ENCODE data around the gene SRY. TPM values are rescaled to one million over a fixed set of nuclear protein-coding genes. Genes with fewer than 3 reads are reported as not detected.
"Not testable (repeated sequence)": the region's sequence is repeated elsewhere in the genome, so short reads cannot be mapped to it uniquely, and the experiment has no call there.

SRY gene
- total RNA-seq, result 0.36 TPM in 1 of 2 replicates, not detected in the other

DNA sequence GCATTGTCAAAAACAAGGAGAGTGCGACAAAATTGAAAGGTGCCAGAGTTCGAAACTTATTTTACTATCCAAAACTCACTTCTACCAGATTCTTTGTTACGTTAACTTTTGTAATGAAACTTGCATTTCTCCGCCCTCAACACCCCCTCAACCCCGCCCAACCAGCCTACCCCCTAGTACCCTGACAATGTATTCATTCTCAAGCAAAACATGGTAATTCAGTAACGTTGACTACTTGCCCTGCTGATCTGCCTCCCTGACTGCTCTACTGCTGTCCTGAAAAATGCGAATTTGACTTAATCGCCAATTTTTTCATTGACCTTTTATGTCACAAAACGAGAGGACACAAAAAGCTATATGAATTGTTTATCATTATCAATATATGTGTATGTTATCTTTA is at the start of gene SRY:
Gene SRY, minus strand, starts transcription at position 83 of the 400 bp plus-strand sequence. Its CDS starts 79 bp downstream, at position 4.
- TF ChIP-seq CTCF (conservative IDR thresholded peaks at IDR 0.05; ENCODE audit: low read depth, low read length), result no peak
- DNase-seq (ENCODE audit: low read depth), result no peak
- peak within 1 kb of the TSS; percentile 37 for H3K4me3 ChIP-seq (ENCODE audit: low read depth, low read length)

DNA sequence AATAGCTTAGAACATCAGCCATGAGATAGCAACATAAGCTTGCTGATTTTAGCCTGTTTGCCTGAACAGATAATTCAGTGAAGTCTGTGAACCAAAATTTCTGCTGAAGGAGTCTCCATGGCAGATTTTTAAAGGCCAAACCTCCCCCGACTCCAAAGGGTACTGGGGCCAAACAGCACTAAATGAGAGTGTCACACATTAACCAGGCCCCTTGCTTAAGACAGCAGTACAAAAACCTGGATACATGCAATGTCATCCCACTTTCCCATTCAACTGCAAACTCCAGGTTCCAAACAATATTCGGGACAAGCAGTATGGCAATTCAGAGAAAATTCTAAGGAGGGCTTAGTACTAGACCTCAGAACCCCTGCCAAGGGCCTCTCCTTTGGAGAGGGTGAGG is 49.6 kb upstream of the SRY start:
- TF ChIP-seq CTCF (conservative IDR thresholded peaks at IDR 0.05; ENCODE audit: low read depth, low read length), result no peak
- H3K4me3 ChIP-seq (ENCODE audit: low read depth, low read length), result no peak overlapping the region
- DNase-seq (ENCODE audit: low read depth), result no peak

DNA sequence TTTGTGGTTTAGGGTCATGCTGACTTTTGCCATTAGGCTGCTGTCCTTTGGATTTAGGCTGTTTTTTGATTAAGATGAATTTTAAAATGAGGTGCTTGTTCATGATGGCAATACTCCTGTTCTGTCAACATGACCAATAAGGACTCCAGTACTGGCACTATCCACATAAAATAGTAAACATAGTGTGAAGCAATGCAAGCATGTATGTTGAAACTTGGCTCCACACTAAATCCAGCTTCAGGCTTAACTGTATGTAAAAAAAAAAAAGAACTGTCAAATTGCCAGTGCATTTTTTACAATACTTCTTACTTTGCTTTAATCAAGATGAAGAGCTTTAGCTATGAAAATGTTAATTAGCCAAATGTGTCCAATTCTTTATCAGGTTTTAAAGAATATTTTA is 47.7 kb upstream of the SRY start:
- DNase-seq (ENCODE audit: low read depth), result no peak
- no peak for TF ChIP-seq CTCF (conservative IDR thresholded peaks at IDR 0.05; ENCODE audit: low read depth, low read length)
- no peak overlapping the region for H3K4me3 ChIP-seq (ENCODE audit: low read depth, low read length)

GRCh38 chrY:2828497-2828896 is 41.0 kb upstream of the SRY start:
- TF ChIP-seq CTCF (conservative IDR thresholded peaks at IDR 0.05; ENCODE audit: low read depth, low read length), result no peak

GRCh38 chrY:2824471-2824870 is 37.0 kb upstream of the SRY start:
- no peak for DNase-seq (ENCODE audit: low read depth)
- no peak overlapping the region for H3K4me3 ChIP-seq (ENCODE audit: low read depth, low read length)
- no peak for TF ChIP-seq CTCF (conservative IDR thresholded peaks at IDR 0.05; ENCODE audit: low read depth, low read length)

More at GRCh38 chrY:2828497-2828896, 41.0 kb upstream of the SRY start:
- no peak overlapping the region for H3K4me3 ChIP-seq (ENCODE audit: low read depth, low read length)
- no peak for DNase-seq (ENCODE audit: low read depth)

DNA sequence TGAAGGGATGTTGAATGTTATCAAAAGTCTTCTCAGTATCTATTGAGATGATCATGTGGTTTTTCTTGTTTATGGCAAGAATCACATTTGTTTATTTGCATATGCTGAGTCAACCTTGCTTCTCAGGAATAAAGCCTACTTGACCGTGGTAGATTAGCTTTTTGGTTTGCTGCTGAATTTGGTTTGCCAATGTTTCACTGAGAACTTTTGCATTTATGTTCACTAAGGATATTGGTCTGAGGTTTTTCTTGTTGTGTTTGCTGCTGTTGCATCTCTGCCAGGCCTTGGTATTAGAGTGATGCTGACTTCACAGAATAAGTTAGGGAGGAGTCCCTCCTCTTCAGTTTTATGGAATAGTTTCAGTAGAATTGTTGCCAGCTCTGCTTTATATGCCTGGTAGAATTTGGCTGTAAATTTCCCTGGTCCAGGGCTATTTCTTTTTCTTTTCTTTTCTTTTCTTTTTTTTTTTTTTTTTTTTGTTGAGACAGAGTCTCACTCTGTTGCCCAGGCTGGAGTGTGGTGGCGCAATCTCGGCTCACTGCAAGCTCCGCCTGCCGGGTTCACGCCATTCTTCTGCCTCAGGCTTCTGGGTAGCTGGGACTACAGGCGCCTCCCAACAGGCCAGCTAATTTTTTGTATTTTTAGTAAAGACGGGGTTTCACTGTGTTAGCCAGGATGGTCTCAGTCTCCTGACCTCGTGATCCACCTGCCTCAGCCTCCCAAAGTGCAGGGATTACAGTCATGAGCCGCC is 29.8 kb upstream of the SRY start:
- H3K4me3 ChIP-seq (ENCODE audit: low read depth, low read length); DNase-seq (ENCODE audit: low read depth): not testable (repeated sequence)

DNA sequence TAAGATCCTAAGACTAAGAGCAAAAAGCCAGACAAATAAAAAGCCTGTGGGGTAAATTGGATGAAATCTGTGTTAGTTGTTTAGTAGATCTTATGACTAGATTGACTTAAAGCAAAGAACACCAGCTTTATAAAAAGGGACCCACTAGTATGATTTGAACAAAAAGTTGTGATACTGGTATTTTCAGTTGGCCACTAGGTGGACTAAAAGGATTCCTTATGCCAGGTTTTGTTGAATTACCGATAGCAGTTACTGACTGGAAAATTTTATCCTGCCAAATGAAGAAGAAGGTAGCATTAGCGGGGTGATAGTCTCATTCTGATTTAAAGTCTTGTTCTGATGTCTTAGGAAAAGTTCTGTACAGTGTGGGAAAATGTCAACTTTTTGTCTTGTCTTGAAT is 12.8 kb upstream of the SRY start:
- no peak for DNase-seq (ENCODE audit: low read depth)
- peak; percentile 52 for TF ChIP-seq CTCF (conservative IDR thresholded peaks at IDR 0.05; ENCODE audit: low read depth, low read length)
- H3K4me3 ChIP-seq (ENCODE audit: low read depth, low read length), result no peak overlapping the region
